IgD-negative memory B cell (primary cell): ENCODE measurements around the gene AOX1. TPM values are rescaled to one million over a fixed set of nuclear protein-coding genes. Genes with fewer than 3 reads are reported as not detected.
A peak's percentile ranks its signal among the peaks of the same experiment; 100 is the strongest.

Source experiments
- H3K27ac Mint-ChIP-seq, 3 donors: one replicate each; pipeline ENCODE4 v1.8.0; 2020 to 2022; ENCODE audit warnings: mild to moderate bottlenecking in 3 of 3, mixed read lengths in 3 of 3, moderate library complexity in 1 of 3
- H3K27me3 Mint-ChIP-seq: one replicate; pipeline ENCODE4 v1.8.0; 2021; ENCODE audit warnings: mixed read lengths
- H3K36me3 Mint-ChIP-seq: one replicate; pipeline ENCODE4 v1.8.0; 2020; ENCODE audit warnings: mild to moderate bottlenecking, mixed read lengths
- H3K4me1 Mint-ChIP-seq, 3 donors: one replicate each; pipeline ENCODE4 v1.8.0; 2020 to 2022; ENCODE audit warnings: mixed read lengths in 3 of 3, mild to moderate bottlenecking in 1 of 3
- H3K4me3 Mint-ChIP-seq, 4 donors: one replicate each; pipeline ENCODE4 v1.8.0; 2020 to 2022; ENCODE audit warnings: mild to moderate bottlenecking in 4 of 4, mixed read lengths in 4 of 4, moderate library complexity in 3 of 4
- H3K9me3 Mint-ChIP-seq, 3 donors: one replicate each; pipeline ENCODE4 v1.8.0; 2020 to 2021; ENCODE audit warnings: mixed read lengths in 3 of 3, mild to moderate bottlenecking in 1 of 3
- polyA plus RNA-seq: library from polyadenylated mRNA; unstranded; fragments of 300-500 nt; fragmentation: Illumina TruSeq; gene quantifications from one replicate; pipeline ENCODE4 v1.2.3, GENCODE V29; 2021

The AOX1 gene
- polyA plus RNA-seq, 1 donor from 2014 or later: not detected

GRCh38 chr2:200661477-200661876 is 75.7 kb downstream of the AOX1 start:
- Mint-ChIP-seq H3K27me3 (peaks cover 3% of the 10 kb centered on the region), H3K27ac (no peak overlapping the region), H3K9me3 (peaks cover 0 to 1% (median 0%) of the 10 kb centered on the region in 3 donors), H3K4me3 (no peak overlapping the region), H3K4me1 (no peaks in the 10 kb centered on the region), H3K36me3 (no peaks in the 10 kb centered on the region)

DNA sequence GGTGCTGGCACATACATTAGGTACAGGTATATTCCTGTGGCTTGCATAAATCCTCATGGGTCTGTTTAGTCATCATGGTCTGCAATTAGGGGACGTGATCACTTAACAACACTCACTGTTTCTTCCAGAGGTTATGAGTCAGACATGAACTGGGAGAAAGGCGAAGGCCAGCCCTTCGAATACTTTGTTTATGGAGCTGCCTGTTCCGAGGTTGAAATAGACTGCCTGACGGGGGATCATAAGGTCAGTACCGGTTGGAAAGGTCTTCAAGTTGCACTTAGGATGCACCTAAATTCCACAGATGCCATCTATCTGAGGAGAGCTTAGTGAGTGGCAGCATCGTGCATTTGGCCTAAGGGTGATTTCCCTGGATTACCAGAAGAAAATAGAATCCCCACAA is 76.9 kb downstream of the AOX1 start:
- Mint-ChIP-seq H3K36me3 (no peaks in the 10 kb centered on the region), H3K27ac (no peak overlapping the region), H3K27me3 (peaks cover 3% of the 10 kb centered on the region), H3K4me3 (no peak overlapping the region), H3K4me1 (no peaks in the 10 kb centered on the region), H3K9me3 (peaks cover 0 to 1% (median 0%) of the 10 kb centered on the region in 3 donors)

DNA sequence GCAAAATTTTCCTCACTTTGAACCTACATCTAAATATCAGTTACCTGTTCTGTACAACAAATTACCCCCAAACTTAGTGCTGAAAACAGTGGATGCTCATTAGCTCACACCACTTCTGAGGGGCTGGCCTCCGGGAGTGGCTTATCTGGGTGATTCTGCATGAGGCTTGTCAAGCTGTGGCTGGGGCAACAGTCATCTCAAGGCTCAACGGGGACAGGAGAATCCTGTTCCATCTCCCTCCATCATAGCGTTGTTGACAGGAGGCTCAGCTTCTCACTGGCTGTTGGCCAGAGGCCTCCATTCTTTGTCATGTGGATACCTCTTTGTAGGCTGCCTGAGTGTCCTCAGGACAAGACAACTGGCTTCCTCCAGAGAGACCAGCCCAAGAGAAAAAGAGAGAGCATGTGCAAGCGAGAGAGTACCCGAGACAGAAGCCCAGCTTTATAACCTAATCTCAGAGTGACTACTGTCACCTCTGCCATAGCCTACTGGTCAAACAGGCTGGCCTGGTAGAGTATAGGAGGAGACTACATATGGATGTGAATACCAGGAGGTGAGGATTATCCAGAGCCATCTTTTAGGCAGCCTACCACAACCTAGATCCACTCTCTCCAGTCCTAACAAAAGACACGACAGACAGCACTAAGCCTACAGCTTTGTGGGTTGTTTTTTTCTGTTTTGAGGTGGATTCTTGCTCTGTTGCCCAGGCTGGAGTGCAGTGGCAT is 79.1 kb downstream of the AOX1 start:
- peaks cover 0 to 1% (median 0%) of the 10 kb centered on the region in 3 donors for H3K9me3 Mint-ChIP-seq
- H3K27ac Mint-ChIP-seq: peak overlapping the region in 1 of 3 donors; percentile 54
- peaks cover 7% of the 10 kb centered on the region for H3K27me3 Mint-ChIP-seq
- H3K4me1 Mint-ChIP-seq: peaks cover 0 to 3% (median 0%) of the 10 kb centered on the region in 3 donors
- no peak overlapping the region for H3K4me3 Mint-ChIP-seq
- peaks cover 1% of the 10 kb centered on the region for H3K36me3 Mint-ChIP-seq

DNA sequence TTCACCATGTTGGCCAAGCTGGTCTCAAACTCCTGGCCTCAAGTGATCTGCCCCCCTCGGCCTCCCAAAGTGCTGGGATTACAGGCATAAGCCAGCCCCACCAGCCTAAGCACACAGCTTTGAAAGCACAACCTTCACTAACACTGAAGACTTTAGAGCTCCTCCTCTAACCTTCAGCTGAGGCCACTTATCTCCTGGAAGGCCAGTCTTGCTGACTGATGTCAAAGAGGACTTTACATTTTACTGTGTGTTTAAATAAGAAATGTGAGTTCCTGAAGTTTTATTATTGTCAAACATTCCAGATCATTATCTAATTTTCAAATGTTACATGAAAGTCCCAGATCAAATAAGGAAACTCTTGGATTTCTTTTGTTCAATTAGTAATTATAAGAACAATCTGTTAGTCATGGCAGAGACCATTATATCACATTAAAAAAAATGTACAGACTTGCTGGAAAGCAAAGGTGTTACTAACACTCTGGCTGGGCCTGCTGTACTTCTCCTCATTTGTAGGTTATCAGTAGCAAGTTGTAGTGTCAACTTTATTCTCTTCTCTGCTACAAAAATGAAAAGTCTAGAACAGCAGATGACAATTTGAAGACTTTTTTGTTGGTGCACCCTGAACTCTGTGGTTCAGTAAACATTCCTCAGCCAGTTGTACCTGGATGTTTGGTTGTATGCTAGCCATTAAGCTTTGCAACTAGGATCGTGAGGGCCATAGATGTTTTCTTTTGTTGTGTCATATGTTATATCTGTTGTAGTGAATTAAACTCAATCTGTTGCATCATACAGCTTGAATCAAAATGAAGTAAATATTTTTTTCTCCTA is 80.0 kb downstream of the AOX1 start:
- Mint-ChIP-seq H3K27me3 (peaks cover 7% of the 10 kb centered on the region), H3K9me3 (peaks cover 0 to 1% (median 0%) of the 10 kb centered on the region in 3 donors)

GRCh38 chr2:200667413-200667812 is 81.6 kb downstream of the AOX1 start:
- Mint-ChIP-seq H3K4me1 (peaks cover 0 to 3% (median 0%) of the 10 kb centered on the region in 3 donors), H3K4me3 (no peak overlapping the region), H3K27ac (no peak overlapping the region), H3K36me3 (peaks cover 1% of the 10 kb centered on the region), H3K9me3 (peaks cover 0 to 3% (median 0%) of the 10 kb centered on the region in 3 donors), H3K27me3 (peaks cover 8% of the 10 kb centered on the region)

More for the DNA sequence above, 80.0 kb downstream of the AOX1 start:
- H3K36me3 Mint-ChIP-seq: peaks cover 1% of the 10 kb centered on the region
- no peak overlapping the region for H3K27ac Mint-ChIP-seq
- H3K4me3 Mint-ChIP-seq: no peak overlapping the region
- peaks cover 0 to 3% (median 0%) of the 10 kb centered on the region in 3 donors for H3K4me1 Mint-ChIP-seq

- H3K4me3 Mint-ChIP-seq: no peak overlapping the region
- peaks cover 1% of the 10 kb centered on the region for H3K36me3 Mint-ChIP-seq
- peaks cover 8% of the 10 kb centered on the region for H3K27me3 Mint-ChIP-seq
- H3K4me1 Mint-ChIP-seq: peaks cover 0 to 3% (median 0%) of the 10 kb centered on the region in 3 donors
- H3K9me3 Mint-ChIP-seq: peaks cover 0 to 3% (median 2%) of the 10 kb centered on the region in 3 donors
- H3K27ac Mint-ChIP-seq: no peak overlapping the region
These were observed 82.7 kb downstream of the AOX1 start for GRCh38 chr2:200668478-200668877.

DNA sequence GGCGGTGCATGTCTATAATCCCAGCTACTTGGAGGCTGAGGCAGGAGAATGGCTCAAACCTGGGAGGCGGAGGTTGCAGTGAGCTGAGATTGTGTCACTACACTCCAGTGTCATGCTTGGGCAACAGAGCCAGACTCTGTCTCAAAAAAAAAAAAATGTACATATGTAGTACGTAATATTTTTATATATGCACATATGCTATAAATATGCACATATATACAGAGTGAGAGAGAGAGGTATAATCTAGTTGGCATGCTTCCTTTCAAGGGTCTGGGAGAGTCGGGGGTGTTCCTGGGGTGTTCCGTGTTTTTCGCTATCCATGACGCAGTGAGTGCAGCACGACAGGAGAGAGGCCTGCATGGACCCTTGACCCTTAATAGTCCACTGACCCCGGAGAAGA is 83.5 kb downstream of the AOX1 start:
- H3K27ac Mint-ChIP-seq: no peak overlapping the region
- H3K4me1 Mint-ChIP-seq: peaks cover 0 to 3% (median 0%) of the 10 kb centered on the region in 3 donors
- H3K9me3 Mint-ChIP-seq: peaks cover 0 to 3% (median 2%) of the 10 kb centered on the region in 3 donors
- peaks cover 1% of the 10 kb centered on the region for H3K36me3 Mint-ChIP-seq
- peaks cover 8% of the 10 kb centered on the region for H3K27me3 Mint-ChIP-seq
- H3K4me3 Mint-ChIP-seq: no peak overlapping the region

- Mint-ChIP-seq H3K27ac (no peak overlapping the region), H3K27me3 (peaks cover 8% of the 10 kb centered on the region), H3K9me3 (peaks cover 0 to 3% (median 2%) of the 10 kb centered on the region in 3 donors), H3K4me1 (peaks cover 0 to 3% (median 0%) of the 10 kb centered on the region in 3 donors), H3K4me3 (no peak overlapping the region), H3K36me3 (peaks cover 1% of the 10 kb centered on the region)
These were observed 84.5 kb downstream of the AOX1 start for GRCh38 chr2:200670313-200670712.

DNA sequence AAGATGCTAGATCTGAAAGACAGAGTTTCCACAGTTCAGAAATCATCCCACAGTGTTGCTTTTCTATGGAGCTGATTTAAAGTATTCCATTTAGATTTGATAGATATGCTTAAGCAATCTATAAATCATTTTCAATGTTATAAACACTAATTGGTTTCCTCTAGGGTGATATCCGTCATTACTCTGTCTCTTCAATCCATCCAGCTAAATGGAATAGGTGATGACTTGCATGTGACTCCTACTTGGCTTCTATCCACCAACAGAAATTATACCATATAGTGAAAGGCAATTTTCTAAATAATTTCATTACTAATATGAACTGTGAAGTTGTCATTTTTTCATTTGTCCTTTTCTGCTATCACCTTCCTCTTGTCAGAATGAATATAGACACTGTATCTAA is 84.9 kb downstream of the AOX1 start:
- H3K4me3 Mint-ChIP-seq: no peak overlapping the region
- peaks cover 8% of the 10 kb centered on the region for H3K27me3 Mint-ChIP-seq
- H3K4me1 Mint-ChIP-seq: peaks cover 0 to 3% (median 0%) of the 10 kb centered on the region in 3 donors
- no peak overlapping the region for H3K27ac Mint-ChIP-seq
- H3K9me3 Mint-ChIP-seq: peaks cover 0 to 3% (median 2%) of the 10 kb centered on the region in 3 donors
- H3K36me3 Mint-ChIP-seq: peaks cover 1% of the 10 kb centered on the region

DNA sequence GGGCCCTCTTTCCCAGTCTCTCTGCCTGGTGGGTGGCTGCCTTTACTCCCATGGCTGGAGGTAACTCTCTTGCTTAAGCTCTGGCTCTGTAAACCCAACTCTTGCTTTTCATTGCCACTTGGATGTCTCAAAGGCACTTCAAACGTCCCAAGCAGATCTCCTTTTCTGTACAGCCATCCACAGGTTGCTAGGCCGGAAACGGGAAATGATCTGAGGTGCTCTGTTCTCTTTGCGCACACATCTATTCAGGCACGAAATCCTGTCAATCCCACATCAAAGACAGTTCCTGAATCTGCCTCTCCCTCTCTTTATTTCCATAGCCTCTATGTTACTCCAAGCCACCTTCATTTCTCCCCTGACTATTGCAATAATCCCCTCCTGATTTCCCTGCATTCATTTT is 87.4 kb downstream of the AOX1 start:
- Mint-ChIP-seq H3K4me3 (no peak overlapping the region), H3K9me3 (peaks cover 0 to 2% (median 2%) of the 10 kb centered on the region in 3 donors), H3K4me1 (peaks cover 0 to 3% (median 0%) of the 10 kb centered on the region in 3 donors), H3K27me3 (peaks cover 8% of the 10 kb centered on the region), H3K36me3 (peaks cover 1% of the 10 kb centered on the region), H3K27ac (no peak overlapping the region)

GRCh38 chr2:200674837-200675236 is 89.0 kb downstream of the AOX1 start:
- no peaks in the 10 kb centered on the region for H3K36me3 Mint-ChIP-seq
- no peak overlapping the region for H3K27ac Mint-ChIP-seq
- H3K27me3 Mint-ChIP-seq: peaks cover 3% of the 10 kb centered on the region
- peaks cover 0 to 2% (median 2%) of the 10 kb centered on the region in 3 donors for H3K9me3 Mint-ChIP-seq
- H3K4me3 Mint-ChIP-seq: no peak overlapping the region
- H3K4me1 Mint-ChIP-seq: no peaks in the 10 kb centered on the region

GRCh38 chr2:200677171-200677570 is 91.4 kb downstream of the AOX1 start:
- Mint-ChIP-seq H3K36me3 (no peaks in the 10 kb centered on the region), H3K4me1 (no peaks in the 10 kb centered on the region), H3K4me3 (no peak overlapping the region), H3K27me3 (peaks cover 1% of the 10 kb centered on the region), H3K27ac (no peak overlapping the region), H3K9me3 (peaks cover 0 to 2% (median 0%) of the 10 kb centered on the region in 3 donors)

DNA sequence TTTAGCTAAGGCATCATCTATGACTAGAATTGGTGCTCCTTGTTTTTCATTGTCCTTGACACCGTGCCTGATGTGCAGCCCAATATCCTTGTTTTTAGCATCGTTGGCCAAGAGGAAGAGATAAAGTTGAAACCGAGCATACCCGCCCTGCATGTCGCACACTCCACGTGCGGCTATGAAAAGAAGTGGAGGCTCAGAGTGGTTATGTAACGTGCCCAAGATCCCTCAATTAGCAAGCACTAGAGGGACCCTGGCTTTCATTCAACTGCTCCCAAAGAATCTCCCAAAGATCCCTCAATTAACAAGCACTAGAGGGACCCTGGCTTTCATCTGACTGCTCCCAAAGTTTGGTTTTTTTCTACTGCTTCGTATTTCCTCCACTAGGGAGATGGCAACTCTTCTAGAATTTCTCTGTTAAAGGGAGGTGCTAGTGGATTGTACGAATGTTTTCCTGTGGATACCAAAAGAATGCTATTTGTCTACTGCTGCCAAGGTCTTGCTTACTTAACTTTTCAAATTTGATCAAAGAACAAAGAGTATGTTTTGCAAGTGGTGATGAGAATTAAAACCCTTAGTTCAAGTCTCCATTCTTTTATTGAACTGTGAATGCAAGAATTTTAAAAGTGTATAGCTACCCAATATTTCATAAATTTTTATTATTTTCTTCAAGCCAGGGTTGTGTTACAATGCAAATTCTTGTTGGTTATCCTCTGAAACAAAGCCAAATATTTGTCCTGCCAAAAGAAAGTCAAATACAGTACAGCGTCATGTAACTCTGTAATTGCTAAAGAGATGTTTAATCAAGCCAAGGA is 92.1 kb downstream of the AOX1 start:
- no peaks in the 10 kb centered on the region for H3K27me3 Mint-ChIP-seq
- no peaks in the 10 kb centered on the region for H3K4me1 Mint-ChIP-seq
- no peaks in the 10 kb centered on the region for H3K36me3 Mint-ChIP-seq
- no peak overlapping the region for H3K4me3 Mint-ChIP-seq
- no peak overlapping the region for H3K27ac Mint-ChIP-seq
- no peaks in the 10 kb centered on the region for H3K9me3 Mint-ChIP-seq

GRCh38 chr2:200679127-200679526 is 93.3 kb downstream of the AOX1 start:
- Mint-ChIP-seq H3K27ac (no peak overlapping the region), H3K36me3 (no peaks in the 10 kb centered on the region), H3K9me3 (no peaks in the 10 kb centered on the region), H3K4me1 (no peaks in the 10 kb centered on the region), H3K27me3 (no peaks in the 10 kb centered on the region), H3K4me3 (no peak overlapping the region)

DNA sequence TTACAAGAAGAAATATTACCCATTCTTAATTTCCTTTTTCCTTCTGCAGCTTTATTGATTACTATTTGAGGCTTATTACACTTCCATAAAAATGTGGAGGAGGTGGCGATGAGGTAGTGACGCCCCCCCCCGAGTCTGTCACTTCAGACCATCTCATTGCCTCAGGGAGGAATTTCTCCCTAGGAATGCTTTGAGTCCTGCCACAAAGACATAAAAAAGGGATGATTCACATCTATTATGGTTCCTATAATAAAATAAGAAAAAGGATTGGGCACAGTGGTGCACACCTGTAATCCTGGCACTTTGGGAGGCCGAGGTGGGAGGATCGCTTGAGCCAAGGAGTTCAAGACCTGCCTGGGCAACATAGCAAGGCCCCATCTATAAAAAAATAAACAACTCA is 93.7 kb downstream of the AOX1 start:
- H3K27me3 Mint-ChIP-seq: no peaks in the 10 kb centered on the region
- H3K9me3 Mint-ChIP-seq: no peaks in the 10 kb centered on the region
- H3K4me1 Mint-ChIP-seq: no peaks in the 10 kb centered on the region
- no peaks in the 10 kb centered on the region for H3K36me3 Mint-ChIP-seq
- no peak overlapping the region for H3K27ac Mint-ChIP-seq
- H3K4me3 Mint-ChIP-seq: no peak overlapping the region
